PC-9 (cell line): ENCODE measurements around the gene NELL1. TPM values are rescaled to one million over a fixed set of nuclear protein-coding genes. Genes with fewer than 3 reads are reported as not detected.

Source experiments
- BruUV-seq: library from RNA; stranded (reverse); fragments of 400-500 nt; replicated peaks from 2 replicates; lab custom pipeline; 2021; lab: Mats Ljungman, UMichigan
- CTCF ChIA-PET: fragments of 300-600 bp; sonication (Branson Sonifier 250); formaldehyde crosslinking; loops from one replicate; lab custom pipeline; 2022; ENCODE audit warnings: antibody characterized with exemption; lab: Charles Lee
- POLR2A ChIA-PET: fragments of 300-600 bp; sonication (Branson Sonifier 250); formaldehyde crosslinking; loops from one replicate; lab custom pipeline; 2022; ENCODE audit warnings: antibody characterized with exemption; ENCODE audit not compliant: unreplicated experiment; lab: Charles Lee
- DNase-seq, 2 experiments: peaks; one replicate each; pipeline versions ENCODE4 v3.0.0 to v3.0.0-alpha.2; 2015 to 2022; ENCODE audit warnings: mixed read lengths in 1 of 2
- H2AFZ ChIP-seq: fragments of 200-600 bp; sonication (generic); 2 replicates; pipeline ENCODE4 v1.8.1; 2017; ENCODE audit warnings: antibody characterized with exemption
- H3F3A ChIP-seq: fragments of 200-600 bp; sonication (generic); 2 replicates; pipeline ENCODE4 v1.8.1; 2017; ENCODE audit warnings: antibody characterized with exemption, mild to moderate bottlenecking, low read depth; ENCODE audit not compliant: insufficient read depth
- H3K27ac ChIP-seq: fragments of 200-600 bp; sonication (generic); 2 replicates; pipeline ENCODE4 v1.6.1; 2016; ENCODE audit warnings: mixed run types
- H3K27me3 ChIP-seq: fragments of 200-600 bp; sonication (generic); 2 replicates; pipeline ENCODE4 v1.6.1; 2016; ENCODE audit warnings: low read depth, mixed run types; ENCODE audit not compliant: insufficient read depth
- H3K36me3 ChIP-seq: fragments of 200-600 bp; sonication (generic); 2 replicates; pipeline ENCODE4 v1.6.1; 2016; ENCODE audit warnings: low read depth, mixed run types
- H3K4me1 ChIP-seq: fragments of 200-600 bp; sonication (generic); replicated peaks from 2 replicates; pipeline ENCODE4 v1.6.1; 2016; ENCODE audit warnings: mixed run types; ENCODE audit not compliant: insufficient read depth
- H3K4me2 ChIP-seq: fragments of 200-600 bp; sonication (generic); 2 replicates; pipeline ENCODE4 v1.6.1; 2017; ENCODE audit warnings: mixed run types
- H3K4me3 ChIP-seq: fragments of 200-600 bp; sonication (generic); 2 replicates; pipeline ENCODE4 v1.6.1; 2016; ENCODE audit warnings: mixed run types
- H3K79me2 ChIP-seq: fragments of 200-600 bp; sonication (generic); 2 replicates; pipeline ENCODE4 v1.6.1; 2017; ENCODE audit warnings: low read depth, mixed run types
- H3K9me2 ChIP-seq: fragments of 200-600 bp; sonication (generic); 2 replicates; pipeline ENCODE4 v1.8.1; 2017; ENCODE audit warnings: mild to moderate bottlenecking; ENCODE audit not compliant: insufficient read depth
- H3K9me3 ChIP-seq: fragments of 200-600 bp; sonication (generic); 2 replicates; pipeline ENCODE4 v1.8.1; 2016; ENCODE audit warnings: low read depth; ENCODE audit not compliant: insufficient read depth
- H4K20me1 ChIP-seq: fragments of 200-600 bp; sonication (generic); 2 replicates; pipeline ENCODE4 v1.8.1; 2017; ENCODE audit not compliant: insufficient read depth
- CTCF ChIP-seq: fragments of 200-600 bp; sonication (generic); conservative IDR thresholded peaks from 2 replicates; pipeline ENCODE4 v1.6.1; 2017; ENCODE audit warnings: mixed run types, antibody characterized with exemption, mild to moderate bottlenecking, moderate library complexity
- EZH2 ChIP-seq: fragments of 200-600 bp; sonication (generic); IDR thresholded peaks from 2 replicates; pipeline ENCODE4 v1.8.0; 2017; ENCODE audit warnings: antibody characterized with exemption, low read depth
- intact Hi-C: fragments of 100-400 bp; cut with micrococcal nuclease; formaldehyde crosslinking; loops from one replicate; pipeline ENCODE4 v1.10.0; 2022; ENCODE audit not compliant: unreplicated experiment
- total RNA-seq: library from RNA; stranded (reverse); gene quantifications from 2 replicates; pipeline ENCODE4 v1.2.3, GENCODE V29; 2021

The NELL1 gene
- total RNA-seq, 1 experiment from 2014 or later = not detected

- Histone ChIP-seq H3K27me3 (no peaks in the 10 kb centered on the region), H3K4me2 (no peak overlapping the region), H4K20me1 (no peaks in the 10 kb centered on the region), H3K79me2 (no peaks in the 10 kb centered on the region), H3K9me3 (no peaks in the 10 kb centered on the region), H3K27ac (no peak overlapping the region), H2AFZ (no peak overlapping the region), H3F3A (no peaks in the 10 kb centered on the region), H3K4me3 (no peak overlapping the region), H3K36me3 (no peaks in the 10 kb centered on the region), H3K4me1 (no peaks in the 10 kb centered on the region), H3K9me2 (no peaks in the 10 kb centered on the region)
- DNase-seq = no peak
- CTCF ChIA-PET = no interaction called here
- no TSS peak for BruUV-seq
- POLR2A ChIA-PET = no interaction called here
- intact Hi-C loops = no loop called here
- TF ChIP-seq CTCF = no peak
- TF ChIP-seq EZH2 = no peak
Observed at GRCh38 chr11:20731676-20732215, 62.4 kb downstream of the NELL1 start.

GRCh38 chr11:20739107-20739506 is 69.7 kb downstream of the NELL1 start:
- Histone ChIP-seq H3K27ac (no peak overlapping the region), H3K4me2 (no peak overlapping the region), H3F3A (no peaks in the 10 kb centered on the region), H3K79me2 (no peaks in the 10 kb centered on the region), H3K27me3 (no peaks in the 10 kb centered on the region), H3K9me3 (no peaks in the 10 kb centered on the region), H3K36me3 (no peaks in the 10 kb centered on the region), H2AFZ (no peak overlapping the region), H3K4me3 (no peak overlapping the region), H3K9me2 (no peaks in the 10 kb centered on the region), H4K20me1 (no peaks in the 10 kb centered on the region), H3K4me1 (no peaks in the 10 kb centered on the region)
- BruUV-seq = no TSS peak
- POLR2A ChIA-PET = interaction anchor here (0.5 kb wide), 1 partner anchor 10 kb away, joined by 3 read pairs; no protein-coding TSS in a partner anchor
- CTCF ChIA-PET = no interaction called here
- no peak for TF ChIP-seq EZH2
- no peak for TF ChIP-seq CTCF
- no peak for DNase-seq
- intact Hi-C loops = no loop called here

GRCh38 chr11:20739577-20739976 is 70.2 kb downstream of the NELL1 start:
- H3K9me2 ChIP-seq = no peaks in the 10 kb centered on the region
- intact Hi-C loops = no loop called here
- H3K4me3 ChIP-seq = no peak overlapping the region
- no TSS peak for BruUV-seq
- no peaks in the 10 kb centered on the region for H3K79me2 ChIP-seq
- H3F3A ChIP-seq = no peaks in the 10 kb centered on the region
- DNase-seq = no peak
- no peak overlapping the region for H2AFZ ChIP-seq
- TF ChIP-seq EZH2 = no peak
- TF ChIP-seq CTCF = no peak
- CTCF ChIA-PET = no interaction called here
- H3K27ac ChIP-seq = no peak overlapping the region
- H3K36me3 ChIP-seq = no peaks in the 10 kb centered on the region
- H3K4me1 ChIP-seq = no peaks in the 10 kb centered on the region
- no peaks in the 10 kb centered on the region for H3K27me3 ChIP-seq
- no peaks in the 10 kb centered on the region for H4K20me1 ChIP-seq
- no peaks in the 10 kb centered on the region for H3K9me3 ChIP-seq
- POLR2A ChIA-PET = interaction anchor here (0.5 kb wide), 1 partner anchor 10 kb away, joined by 3 read pairs; no protein-coding TSS in a partner anchor
- H3K4me2 ChIP-seq = no peak overlapping the region
